CD8-positive, alpha-beta memory T cell (primary cell): Measurements from ENCODE around the gene GPR161. TPM values are rescaled to one million over a fixed set of nuclear protein-coding genes. Genes with fewer than 3 reads are reported as not detected.

Source experiments
- CTCF ChIA-PET: fragments of 350-600 bp; sonication (Branson Sonifier 250); formaldehyde crosslinking; loops from one replicate; lab custom pipeline; 2021; ENCODE audit warnings: antibody characterized with exemption; lab: Charles Lee
- POLR2A ChIA-PET: fragments of 350-600 bp; sonication (Branson Sonifier 250); formaldehyde crosslinking; loops from one replicate; lab custom pipeline; 2021; ENCODE audit warnings: antibody characterized with exemption; lab: Charles Lee
- DNase-seq, 5 donors: peaks; one replicate each; pipeline versions ENCODE4 v3.0.0 to v3.0.0-alpha.2; 2020 to 2022; ENCODE audit warnings: mixed read lengths in 1 of 5
- H3K27ac ChIP-seq: one replicate; pipeline ENCODE4 v1.7.0; 2013; ENCODE audit warnings: low read depth, mild to moderate bottlenecking, low read length, moderate library complexity
- H3K27me3 ChIP-seq: 2 replicates; pipeline ENCODE4 v1.7.0; 2013; ENCODE audit warnings: low read length, mild to moderate bottlenecking; ENCODE audit not compliant: insufficient read depth, poor library complexity, severe bottlenecking
- H3K36me3 ChIP-seq: 2 replicates; pipeline ENCODE4 v1.7.0; 2013; ENCODE audit warnings: mild to moderate bottlenecking, low read length, moderate library complexity; ENCODE audit not compliant: insufficient read depth
- H3K4me1 ChIP-seq: 2 replicates; pipeline ENCODE4 v1.7.0; 2013; ENCODE audit warnings: mild to moderate bottlenecking, low read length, moderate library complexity; ENCODE audit not compliant: insufficient read depth
- H3K4me3 ChIP-seq: 2 replicates; pipeline ENCODE4 v1.7.0; 2013; ENCODE audit warnings: mild to moderate bottlenecking, low read length
- H3K9me3 ChIP-seq: 2 replicates; pipeline ENCODE4 v1.7.0; 2013; ENCODE audit warnings: mild to moderate bottlenecking, low read length
- H3K27ac Mint-ChIP-seq, 8 donors: one replicate each; pipeline ENCODE4 v1.8.0; 2020 to 2021; ENCODE audit warnings: mixed read lengths in 8 of 8, mild to moderate bottlenecking in 6 of 8, inconsistent platforms in 3 of 8, moderate library complexity in 3 of 8
- H3K27me3 Mint-ChIP-seq, 2 donors: one replicate each; pipeline ENCODE4 v1.8.0; 2020 to 2021; ENCODE audit warnings: mixed read lengths in 2 of 2, mild to moderate bottlenecking in 1 of 2, moderate library complexity in 1 of 2
- H3K36me3 Mint-ChIP-seq, 3 donors: one replicate each; pipeline ENCODE4 v1.8.0; 2020 to 2021; ENCODE audit warnings: mixed read lengths in 3 of 3, inconsistent platforms in 1 of 3, mild to moderate bottlenecking in 1 of 3
- H3K4me1 Mint-ChIP-seq, 3 donors: one replicate each; pipeline ENCODE4 v1.8.0; 2020 to 2021; ENCODE audit warnings: mixed read lengths in 3 of 3, inconsistent platforms in 1 of 3, mild to moderate bottlenecking in 1 of 3
- H3K4me3 Mint-ChIP-seq, 7 donors: one replicate each; pipeline ENCODE4 v1.8.0; 2020 to 2021; ENCODE audit warnings: mixed read lengths in 7 of 7, mild to moderate bottlenecking in 6 of 7, moderate library complexity in 4 of 7, inconsistent platforms in 2 of 7
- H3K9me3 Mint-ChIP-seq, 5 donors: one replicate each; pipeline ENCODE4 v1.8.0; 2020 to 2022; ENCODE audit warnings: mixed read lengths in 5 of 5, mild to moderate bottlenecking in 3 of 5, moderate library complexity in 2 of 5, inconsistent platforms in 1 of 5
- polyA plus RNA-seq: library from polyadenylated mRNA; unstranded; fragments of 300-500 nt; fragmentation: Illumina TruSeq; gene quantifications from one replicate; pipeline ENCODE4 v1.2.3, GENCODE V29; 2021
- total RNA-seq, 2 experiments: library from RNA; stranded (reverse); gene quantifications; one replicate each; pipeline ENCODE4 v1.2.3, GENCODE V29; 2021

The GPR161 gene
- total and polyA plus RNA-seq, 3 experiments from 2014 or later = 0.10 to 0.73 (median 0.48) TPM

DNA sequence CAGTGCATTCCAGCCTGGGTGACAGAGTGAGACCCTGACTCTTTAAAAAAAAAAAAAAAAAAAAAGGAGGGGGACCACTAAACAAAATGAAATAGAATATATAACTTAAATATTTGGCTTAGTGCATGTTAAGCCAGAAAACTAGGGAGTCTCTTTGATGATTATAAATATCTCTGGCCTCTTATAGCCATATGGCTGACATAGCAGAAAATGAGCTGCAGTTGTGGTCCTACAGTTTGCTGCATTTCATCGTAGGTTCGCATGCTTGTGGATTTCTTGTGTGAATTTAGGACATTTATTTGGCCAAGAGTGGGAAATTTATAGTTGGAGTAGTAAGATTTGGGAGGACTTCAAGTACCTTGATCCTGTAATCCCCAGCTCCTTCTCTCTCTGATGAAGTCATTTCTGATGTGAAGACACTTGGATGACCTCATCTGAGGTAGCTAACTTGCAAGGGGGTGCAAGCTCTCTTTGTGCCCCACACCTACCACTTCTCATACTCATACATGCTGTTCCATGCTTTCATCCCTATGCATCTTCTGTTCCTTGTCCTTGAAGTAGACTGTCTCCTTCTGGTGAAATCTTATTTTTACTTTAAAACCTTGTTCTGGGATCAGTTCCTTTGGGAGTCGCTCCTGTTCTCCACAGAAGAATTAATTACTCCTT is 35.7 kb upstream of the GPR161 start:
- no peak for DNase-seq
- Histone ChIP-seq H3K36me3 (no peaks in the 10 kb centered on the region), H3K27ac (no peak overlapping the region), H3K27me3 (no peaks in the 10 kb centered on the region), H3K4me3 (no peak overlapping the region), H3K4me1 (no peaks in the 10 kb centered on the region), H3K9me3 (no peaks in the 10 kb centered on the region)
- H3K36me3 Mint-ChIP-seq = peaks cover 0 to 5% (median 4%) of the 10 kb centered on the region in 3 donors
- no peaks in the 10 kb centered on the region for H3K9me3 Mint-ChIP-seq
- H3K27ac Mint-ChIP-seq = no peak overlapping the region
- peaks cover 8 to 38% of the 10 kb centered on the region in 2 donors for H3K27me3 Mint-ChIP-seq
- no peaks in the 10 kb centered on the region for H3K4me1 Mint-ChIP-seq
- no peak overlapping the region for H3K4me3 Mint-ChIP-seq
- CTCF ChIA-PET = interaction anchor here (1.4 kb wide), 1 partner anchor 10 kb away, joined by 4 read pairs; no protein-coding TSS in a partner anchor
- POLR2A ChIA-PET = no interaction called here

DNA sequence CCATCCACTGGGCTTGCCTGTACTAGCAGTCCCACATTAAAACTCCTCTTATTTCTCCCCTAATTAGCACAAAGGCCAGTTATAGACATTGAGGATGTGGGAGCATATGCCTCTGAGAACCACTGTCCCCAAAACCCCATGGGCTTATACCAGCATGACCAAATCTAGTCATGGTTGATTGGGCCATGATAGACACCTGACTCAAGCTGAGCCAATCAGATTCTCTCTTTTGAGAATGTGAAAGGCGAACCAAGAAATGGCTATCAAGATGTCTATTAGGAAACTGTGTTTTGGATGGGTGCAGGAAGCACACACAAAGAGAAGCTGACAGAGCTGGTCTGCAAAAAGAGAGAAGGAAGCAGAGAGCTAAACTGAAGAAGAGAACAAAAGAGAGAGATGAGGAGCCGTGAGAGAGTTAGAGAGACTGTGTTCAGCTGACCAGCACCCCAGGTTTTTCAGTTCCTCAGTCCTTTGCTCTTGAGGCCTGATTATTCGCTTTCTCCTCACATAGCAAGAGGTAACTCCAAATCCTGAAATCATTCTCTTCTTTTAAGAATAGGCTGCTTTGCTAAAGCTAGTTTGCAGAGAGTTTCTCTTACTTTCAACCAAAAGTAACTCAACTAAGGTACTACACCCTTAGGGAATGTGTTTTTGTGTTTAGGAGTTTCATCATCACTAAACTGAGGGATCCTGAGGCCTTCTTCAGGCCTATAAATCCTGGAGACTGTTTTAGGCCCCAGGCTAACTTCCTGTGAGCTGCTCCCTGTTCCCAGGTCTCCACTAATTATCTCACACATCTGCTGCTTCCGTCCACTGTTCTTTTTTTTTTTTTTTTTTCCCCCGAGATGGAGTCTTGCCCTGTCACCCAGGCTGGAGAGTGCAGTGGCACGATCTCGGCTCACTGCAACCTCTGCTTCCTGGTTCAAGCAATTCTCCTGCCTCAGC is 34.1 kb upstream of the GPR161 start:
- no peak overlapping the region for H3K4me3 ChIP-seq
- H3K27me3 ChIP-seq = no peaks in the 10 kb centered on the region
- H3K27ac ChIP-seq = no peak overlapping the region
- H3K9me3 ChIP-seq = no peaks in the 10 kb centered on the region
- Mint-ChIP-seq H3K27me3 (peaks cover 8 to 38% of the 10 kb centered on the region in 2 donors), H3K4me3 (no peak overlapping the region), H3K27ac (no peak overlapping the region), H3K9me3 (no peaks in the 10 kb centered on the region), H3K36me3 (peaks cover 0 to 5% (median 4%) of the 10 kb centered on the region in 3 donors), H3K4me1 (no peaks in the 10 kb centered on the region)
- no peaks in the 10 kb centered on the region for H3K36me3 ChIP-seq
- POLR2A ChIA-PET = no interaction called here
- no peaks in the 10 kb centered on the region for H3K4me1 ChIP-seq
- no peak for DNase-seq
- CTCF ChIA-PET = no interaction called here

DNA sequence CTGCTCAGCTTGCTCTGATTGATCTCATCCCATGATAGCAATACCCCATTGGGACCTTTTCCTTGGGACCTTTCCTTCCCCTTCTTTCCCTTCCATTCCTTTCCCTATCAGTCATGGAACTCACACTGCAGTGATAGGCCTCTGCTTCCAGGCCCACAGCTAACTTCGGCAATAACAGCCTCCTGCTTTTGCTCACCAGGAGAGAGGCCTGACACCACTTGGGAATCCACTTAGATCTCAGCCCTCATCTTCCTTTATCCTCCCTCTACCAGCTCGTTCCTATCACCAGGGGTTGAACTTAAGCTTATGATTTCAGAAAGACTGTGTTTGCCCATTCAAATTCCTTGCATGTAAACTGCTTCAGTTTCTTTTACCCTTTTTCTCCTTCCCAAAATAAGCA is 31.1 kb upstream of the GPR161 start:
- Mint-ChIP-seq H3K4me1 (no peaks in the 10 kb centered on the region), H3K9me3 (no peaks in the 10 kb centered on the region), H3K27me3 (peaks cover 8 to 34% of the 10 kb centered on the region in 2 donors), H3K36me3 (peaks cover 0 to 5% (median 3%) of the 10 kb centered on the region in 3 donors), H3K27ac (no peak overlapping the region), H3K4me3 (no peak overlapping the region)
- CTCF ChIA-PET = interaction anchor here (1.1 to 1.3 kb wide), 2 partner anchors 8 to 10 kb away, joined by 3 read pairs; no protein-coding TSS in a partner anchor
- POLR2A ChIA-PET = no interaction called here
- DNase-seq = no peak
- H3K4me3 ChIP-seq = no peak overlapping the region
- H3K36me3 ChIP-seq = no peaks in the 10 kb centered on the region
- no peaks in the 10 kb centered on the region for H3K4me1 ChIP-seq
- no peak overlapping the region for H3K27ac ChIP-seq
- no peaks in the 10 kb centered on the region for H3K9me3 ChIP-seq
- H3K27me3 ChIP-seq = no peaks in the 10 kb centered on the region

DNA sequence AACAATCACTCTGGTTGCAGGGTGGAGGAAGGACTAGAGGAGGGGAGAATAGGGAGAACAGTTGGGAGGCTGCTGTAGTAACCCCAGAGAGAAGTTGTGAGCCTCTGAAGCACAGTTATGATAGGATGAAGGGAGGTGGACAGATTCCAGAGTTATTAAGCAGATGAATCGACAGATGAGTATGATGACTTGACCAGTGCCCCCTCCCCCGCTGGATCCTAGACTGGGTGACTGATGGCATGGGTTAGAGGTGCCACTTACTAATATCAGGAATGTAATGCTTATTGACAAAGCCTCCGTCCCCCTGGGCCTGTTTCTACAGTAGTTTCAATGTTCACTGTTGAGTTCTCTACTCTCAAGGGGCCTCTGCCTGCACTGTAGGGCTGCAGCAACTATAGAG is 28.0 kb upstream of the GPR161 start:
- peaks cover 0 to 14% (median 3%) of the 10 kb centered on the region in 3 donors for H3K36me3 Mint-ChIP-seq
- no peak overlapping the region for H3K4me3 Mint-ChIP-seq
- H3K4me1 Mint-ChIP-seq = no peaks in the 10 kb centered on the region
- peaks cover 13 to 42% of the 10 kb centered on the region in 2 donors for H3K27me3 Mint-ChIP-seq
- H3K4me3 ChIP-seq = no peak overlapping the region
- H3K9me3 ChIP-seq = no peaks in the 10 kb centered on the region
- no peaks in the 10 kb centered on the region for H3K36me3 ChIP-seq
- no peak for DNase-seq
- POLR2A ChIA-PET = no interaction called here
- no peaks in the 10 kb centered on the region for H3K27me3 ChIP-seq
- no peaks in the 10 kb centered on the region for H3K4me1 ChIP-seq
- H3K27ac ChIP-seq = no peak overlapping the region
- CTCF ChIA-PET = no interaction called here
- no peak overlapping the region for H3K27ac Mint-ChIP-seq
- H3K9me3 Mint-ChIP-seq = peaks cover 12 to 13% (median 13%) of the 10 kb centered on the region in 5 donors

DNA sequence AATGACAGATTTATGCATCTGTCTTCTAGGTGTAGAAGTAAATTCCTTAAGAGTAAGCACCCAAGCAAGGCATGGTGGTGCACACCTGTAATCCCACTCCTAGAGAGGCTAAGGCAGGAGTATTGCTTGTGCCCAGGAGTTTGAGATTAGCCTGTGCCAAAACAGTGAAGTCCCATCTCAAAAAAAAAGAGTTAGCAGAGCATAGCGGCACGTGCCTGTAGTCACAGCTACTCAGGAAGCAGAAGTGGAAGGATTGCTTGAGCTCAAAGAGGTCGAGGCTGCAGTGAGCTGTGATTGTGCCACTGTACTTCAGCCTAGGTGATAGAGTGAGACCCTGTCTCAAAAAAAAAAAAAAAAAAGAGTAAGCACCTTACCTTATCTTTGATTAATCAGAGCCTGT is 26.9 kb upstream of the GPR161 start:
- no peak overlapping the region for H3K27ac ChIP-seq
- H3K27me3 ChIP-seq = no peaks in the 10 kb centered on the region
- H3K27ac Mint-ChIP-seq = no peak overlapping the region
- peaks cover 15 to 21% (median 19%) of the 10 kb centered on the region in 5 donors for H3K9me3 Mint-ChIP-seq
- H3K4me1 ChIP-seq = no peaks in the 10 kb centered on the region
- H3K9me3 ChIP-seq = no peaks in the 10 kb centered on the region
- peaks cover 16 to 43% of the 10 kb centered on the region in 2 donors for H3K27me3 Mint-ChIP-seq
- CTCF ChIA-PET = no interaction called here
- H3K4me3 Mint-ChIP-seq = no peak overlapping the region
- no peak overlapping the region for H3K4me3 ChIP-seq
- DNase-seq = no peak
- H3K36me3 Mint-ChIP-seq = peaks cover 0 to 18% (median 3%) of the 10 kb centered on the region in 3 donors
- no peaks in the 10 kb centered on the region for H3K36me3 ChIP-seq
- H3K4me1 Mint-ChIP-seq = no peaks in the 10 kb centered on the region
- POLR2A ChIA-PET = no interaction called here

DNA sequence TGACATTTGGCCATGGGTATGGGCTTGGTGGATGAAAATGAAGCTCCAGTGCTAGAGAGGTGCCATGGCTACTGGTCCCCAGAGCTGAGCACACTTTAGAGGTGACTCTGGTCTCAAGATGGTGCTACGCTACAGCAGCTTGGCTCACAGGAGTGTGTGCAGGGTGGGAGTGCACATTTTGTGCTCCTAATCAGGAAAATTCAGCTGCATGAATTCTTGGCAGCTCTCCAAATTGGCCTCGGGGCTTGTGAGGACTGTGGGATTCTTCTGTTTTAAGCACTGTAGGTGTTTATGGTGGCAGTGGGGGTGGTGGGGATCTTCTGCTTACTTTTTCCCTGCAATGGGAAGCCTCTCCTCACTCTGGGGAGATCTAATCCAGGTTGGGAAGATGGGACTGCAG is 24.7 kb upstream of the GPR161 start:
- Mint-ChIP-seq H3K27ac (no peak overlapping the region), H3K4me3 (no peak overlapping the region), H3K36me3 (peaks cover 0 to 32% (median 0%) of the 10 kb centered on the region in 3 donors), H3K9me3 (peaks cover 31 to 37% (median 34%) of the 10 kb centered on the region in 5 donors), H3K27me3 (peaks cover 15 to 54% of the 10 kb centered on the region in 2 donors), H3K4me1 (no peaks in the 10 kb centered on the region)
- ChIA-PET CTCF (no interaction called here), POLR2A (no interaction called here)
- H3K9me3 ChIP-seq = no peaks in the 10 kb centered on the region
- H3K36me3 ChIP-seq = no peaks in the 10 kb centered on the region
- no peaks in the 10 kb centered on the region for H3K27me3 ChIP-seq
- no peak for DNase-seq
- no peak overlapping the region for H3K27ac ChIP-seq
- H3K4me1 ChIP-seq = no peaks in the 10 kb centered on the region
- no peak overlapping the region for H3K4me3 ChIP-seq

DNA sequence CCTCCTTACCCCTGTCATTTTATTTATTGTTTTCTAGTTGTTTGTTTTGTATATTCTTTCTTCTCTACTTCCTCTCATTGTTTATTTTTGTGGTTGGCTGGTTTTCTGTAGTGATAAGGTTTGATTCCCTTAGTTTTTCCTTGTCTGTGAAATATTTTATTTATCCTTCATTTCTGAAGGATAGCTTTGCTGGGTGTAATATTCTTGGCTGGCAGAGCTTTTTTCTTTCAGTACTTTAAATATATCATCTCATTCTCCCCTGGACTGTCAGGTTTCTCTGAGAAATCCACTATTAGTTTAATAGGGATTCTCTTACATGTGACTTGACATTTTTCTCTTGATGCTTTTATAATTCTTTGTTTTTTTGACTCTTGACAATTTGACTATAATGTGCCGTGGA is 23.2 kb upstream of the GPR161 start:
- H3K27me3 Mint-ChIP-seq = peaks cover 13 to 53% of the 10 kb centered on the region in 2 donors
- no peak overlapping the region for H3K27ac Mint-ChIP-seq
- DNase-seq = no peak
- Histone ChIP-seq H3K27me3 (no peaks in the 10 kb centered on the region), H3K4me3 (no peak overlapping the region), H3K36me3 (no peaks in the 10 kb centered on the region), H3K27ac (no peak overlapping the region), H3K4me1 (no peaks in the 10 kb centered on the region), H3K9me3 (no peaks in the 10 kb centered on the region)
- H3K9me3 Mint-ChIP-seq = peaks cover 31 to 37% (median 34%) of the 10 kb centered on the region in 5 donors
- no peaks in the 10 kb centered on the region for H3K4me1 Mint-ChIP-seq
- POLR2A ChIA-PET = interaction anchor here (0.6 kb wide), 1 partner anchor 79 kb away, joined by 3 read pairs; no protein-coding TSS in a partner anchor
- CTCF ChIA-PET = interaction anchor here (0.7 to 1.2 kb wide), 3 partner anchors 8 to 14 kb away, joined by 3 read pairs; no protein-coding TSS in a partner anchor
- peaks cover 0 to 32% (median 0%) of the 10 kb centered on the region in 3 donors for H3K36me3 Mint-ChIP-seq
- no peak overlapping the region for H3K4me3 Mint-ChIP-seq
